NCI-H128 (cell line): Measurements from ENCODE around the gene CLCF1.

Source experiments
- DNase-seq: peaks from one replicate; lab custom pipeline; 2025; ENCODE audit not compliant: unreplicated experiment; lab: John Stamatoyannopoulos, UW

Gene CLCF1

GRCh38 chr11:67376063-67376820 is 2.8 kb upstream of the CLCF1 start:
- no peak for DNase-seq

- DNase-seq: no peak
These were observed 2.1 kb upstream of the CLCF1 start for GRCh38 chr11:67375320-67376055.

- DNase-seq: no peak
These were observed 1.3 kb upstream of the CLCF1 start for GRCh38 chr11:67374571-67375281.

GRCh38 chr11:67373648-67374570 is 511 bp upstream of the CLCF1 start:
- DNase-seq: no peak

GRCh38 chr11:67372321-67372992 is 941 bp downstream of the CLCF1 start:
- no peak for DNase-seq

GRCh38 chr11:67371911-67372320 is 1.5 kb downstream of the CLCF1 start:
- DNase-seq: no peak

GRCh38 chr11:67371189-67371910 is 2.0 kb downstream of the CLCF1 start:
- DNase-seq: no peak

GRCh38 chr11:67370351-67371076 is 2.9 kb downstream of the CLCF1 start:
- no peak for DNase-seq

GRCh38 chr11:67369801-67370284 is 3.6 kb downstream of the CLCF1 start:
- no peak for DNase-seq

- no peak for DNase-seq
These were observed 4.1 kb downstream of the CLCF1 start for GRCh38 chr11:67369275-67369674.

- no peak for DNase-seq
These were observed 4.8 kb downstream of the CLCF1 start for GRCh38 chr11:67368621-67369020.

- DNase-seq: no peak
These were observed 5.6 kb downstream of the CLCF1 start for GRCh38 chr11:67367761-67368227.

- DNase-seq: no peak
These were observed 6.2 kb downstream of the CLCF1 start for GRCh38 chr11:67366961-67367760.

- no peak for DNase-seq
These were observed 6.9 kb downstream of the CLCF1 start for GRCh38 chr11:67366546-67366945.

- DNase-seq: no peak
These were observed 7.5 kb downstream of the CLCF1 start for GRCh38 chr11:67365736-67366444.

- no peak for DNase-seq
These were observed 8.3 kb downstream of the CLCF1 start for GRCh38 chr11:67364783-67365722.
